Brain microvascular endothelial cell (primary cell): ENCODE measurements around the gene SDR39U1.
"Not testable (repeated sequence)": the region's sequence is repeated elsewhere in the genome, so short reads cannot be mapped to it uniquely, and the experiment has no call there.

Experiments used
- DNase-seq: peaks from one replicate; pipeline ENCODE4 v3.0.0-alpha.2; 2020
- H3K27ac ChIP-seq: fragments of 250-450 bp; sonication (Bioruptor Pico); 2 replicates; pipeline ENCODE4 v1.5.1; 2020; ENCODE audit warnings: mild to moderate bottlenecking, moderate library complexity
- H3K27me3 ChIP-seq: fragments of 250-450 bp; sonication (Bioruptor Pico); replicated peaks from 2 replicates; pipeline ENCODE4 v1.5.1; 2020; ENCODE audit warnings: mild to moderate bottlenecking
- H3K36me3 ChIP-seq: fragments of 250-450 bp; sonication (Bioruptor Pico); replicated peaks from 2 replicates; pipeline ENCODE4 v1.5.1; 2020; ENCODE audit warnings: mild to moderate bottlenecking
- H3K4me3 ChIP-seq: 2 replicates; pipeline ENCODE4 v1.5.1; 2011; ENCODE audit warnings: low read depth, mild to moderate bottlenecking, control low read depth, low read length, moderate library complexity
- in situ Hi-C: cut with HindIII; loops from 2 replicates; pipeline ENCODE4 v1.10.0; 2017; ENCODE audit warnings: low sequenced_read_pairs, low pct_ligation_motif_present
- TF ChIP-seq, protein P1 (sequence below): IDR thresholded peaks from 2 replicates; pipeline ENCODE4 v1.5.1; 2011; ENCODE audit warnings: low read depth, mild to moderate bottlenecking, moderate library complexity, low read length, control low read depth, inconsistent platforms; ENCODE audit errors: missing control alignments

Gene SDR39U1

DNA sequence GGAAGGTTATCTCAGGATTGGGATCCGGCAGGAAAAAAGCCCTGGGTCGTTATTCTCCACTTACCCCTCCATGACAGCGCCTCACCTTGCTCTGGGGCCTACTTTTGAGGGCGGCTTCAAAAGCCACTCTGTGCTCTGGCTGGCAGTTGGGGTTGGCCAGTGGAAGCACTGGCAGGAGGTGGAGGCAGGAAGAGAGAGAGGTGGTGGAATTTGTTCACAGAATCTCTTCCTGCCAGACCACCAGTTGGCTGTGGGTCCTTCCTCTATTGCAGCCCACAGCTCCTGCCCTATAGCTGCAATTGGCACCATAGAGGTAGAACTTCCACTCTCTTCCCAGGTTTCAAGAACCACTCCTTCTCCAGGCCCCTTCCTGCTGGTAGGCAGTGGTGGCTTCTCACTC, 32.7 kb upstream of the SDR39U1 start:
- no peak overlapping the region for H3K27ac ChIP-seq
- in situ Hi-C loops = no loop called here
- TF ChIP-seq, protein P1, sequence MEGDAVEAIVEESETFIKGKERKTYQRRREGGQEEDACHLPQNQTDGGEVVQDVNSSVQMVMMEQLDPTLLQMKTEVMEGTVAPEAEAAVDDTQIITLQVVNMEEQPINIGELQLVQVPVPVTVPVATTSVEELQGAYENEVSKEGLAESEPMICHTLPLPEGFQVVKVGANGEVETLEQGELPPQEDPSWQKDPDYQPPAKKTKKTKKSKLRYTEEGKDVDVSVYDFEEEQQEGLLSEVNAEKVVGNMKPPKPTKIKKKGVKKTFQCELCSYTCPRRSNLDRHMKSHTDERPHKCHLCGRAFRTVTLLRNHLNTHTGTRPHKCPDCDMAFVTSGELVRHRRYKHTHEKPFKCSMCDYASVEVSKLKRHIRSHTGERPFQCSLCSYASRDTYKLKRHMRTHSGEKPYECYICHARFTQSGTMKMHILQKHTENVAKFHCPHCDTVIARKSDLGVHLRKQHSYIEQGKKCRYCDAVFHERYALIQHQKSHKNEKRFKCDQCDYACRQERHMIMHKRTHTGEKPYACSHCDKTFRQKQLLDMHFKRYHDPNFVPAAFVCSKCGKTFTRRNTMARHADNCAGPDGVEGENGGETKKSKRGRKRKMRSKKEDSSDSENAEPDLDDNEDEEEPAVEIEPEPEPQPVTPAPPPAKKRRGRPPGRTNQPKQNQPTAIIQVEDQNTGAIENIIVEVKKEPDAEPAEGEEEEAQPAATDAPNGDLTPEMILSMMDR = no peak

DNA sequence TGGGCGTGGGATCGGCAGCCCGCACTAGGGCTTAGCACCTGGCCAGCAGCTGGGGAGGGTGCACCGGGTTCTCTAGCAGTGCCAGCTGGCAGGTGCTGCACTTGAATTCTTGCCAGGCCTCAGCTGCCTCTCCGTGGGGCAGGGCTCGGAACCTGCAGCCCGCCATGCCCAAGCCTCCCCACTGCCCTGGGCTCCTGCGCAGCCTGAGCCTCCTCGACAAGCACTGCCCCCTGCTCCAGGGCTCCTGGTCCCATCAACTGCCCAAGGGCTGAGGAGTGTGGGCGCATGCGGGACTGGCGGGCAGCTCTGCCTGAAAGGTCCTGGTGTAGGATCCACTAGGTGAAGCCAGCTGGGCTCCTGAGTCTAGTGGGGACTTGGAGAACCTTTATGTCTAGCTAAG, 30.6 kb upstream of the SDR39U1 start:
- H3K36me3 ChIP-seq = no peaks in the 10 kb centered on the region
- TF ChIP-seq, protein P1 = no peak
- H3K27me3 ChIP-seq = no peaks in the 10 kb centered on the region
- no peak overlapping the region for H3K27ac ChIP-seq
- no peak overlapping the region for H3K4me3 ChIP-seq
- in situ Hi-C loops = no loop called here
- no peak for DNase-seq

More for the DNA sequence above, 32.7 kb upstream of the SDR39U1 start:
- no peaks in the 10 kb centered on the region for H3K27me3 ChIP-seq
- H3K4me3 ChIP-seq = no peak overlapping the region
- DNase-seq = no peak
- H3K36me3 ChIP-seq = no peaks in the 10 kb centered on the region

DNA sequence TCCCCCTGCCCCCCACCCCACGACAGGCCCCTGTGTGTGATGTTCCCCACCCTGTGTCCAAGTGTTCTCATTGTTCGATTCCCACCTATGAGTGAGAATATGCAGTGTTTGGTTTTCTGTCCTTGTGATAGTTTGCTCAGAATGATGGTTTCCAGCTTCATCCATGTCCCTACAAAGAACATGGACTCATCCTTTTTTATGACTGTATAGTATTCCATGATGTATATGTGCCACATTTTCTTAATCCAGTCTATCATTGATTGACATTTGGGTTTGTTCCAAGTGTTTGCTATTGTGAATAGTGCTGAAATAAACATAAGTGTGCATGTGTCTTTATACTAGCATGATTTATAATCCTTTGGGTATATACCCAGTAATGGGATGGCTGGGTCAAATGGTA, 27.9 kb upstream of the SDR39U1 start:
- in situ Hi-C loops, DNase-seq, H3K4me3 ChIP-seq, H3K27ac ChIP-seq, H3K27me3 ChIP-seq, H3K36me3 ChIP-seq: not testable (repeated sequence)

DNA sequence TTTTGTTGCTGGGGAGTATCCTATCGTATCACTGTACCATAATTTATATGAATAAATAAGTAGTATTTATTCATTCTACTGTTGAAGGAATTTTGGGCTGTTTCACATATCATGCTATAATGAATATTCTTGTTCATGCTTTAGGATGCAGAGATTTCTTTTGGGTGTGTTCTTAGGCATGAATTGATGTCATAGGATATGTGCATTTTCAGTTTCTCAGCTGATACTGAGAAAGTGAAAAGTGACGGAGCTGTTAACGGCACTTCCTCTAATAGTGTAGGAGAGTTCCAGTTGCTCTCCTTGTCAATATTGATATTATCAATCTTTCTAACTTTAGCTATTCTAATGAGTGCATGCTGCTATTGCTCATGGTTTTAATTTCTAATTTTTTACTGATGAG, 23.2 kb upstream of the SDR39U1 start:
- no peak for DNase-seq
- in situ Hi-C loops = no loop called here
- Histone ChIP-seq H3K27me3 (no peaks in the 10 kb centered on the region), H3K4me3 (no peak overlapping the region), H3K27ac (no peak overlapping the region), H3K36me3 (no peaks in the 10 kb centered on the region)
- TF ChIP-seq, protein P1 = no peak

DNA sequence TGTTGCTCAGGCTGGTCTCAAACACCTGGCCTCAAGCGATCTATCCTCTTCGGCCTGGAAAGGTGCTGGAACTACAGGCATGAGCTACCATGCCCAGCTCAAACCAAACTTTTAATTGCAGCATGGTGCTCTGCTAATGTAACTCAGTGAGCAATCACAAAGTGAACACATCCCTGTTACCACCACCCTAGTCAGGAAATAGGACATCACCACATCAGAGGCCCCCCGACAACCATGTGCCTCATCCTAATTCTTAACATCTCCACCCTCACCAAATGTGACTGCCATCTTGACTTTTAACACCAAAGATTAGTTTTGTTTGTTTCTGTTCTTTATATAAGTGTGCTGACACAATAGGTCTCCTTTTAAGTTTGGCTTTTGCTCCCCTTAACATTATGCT, 22.8 kb upstream of the SDR39U1 start:
- TF ChIP-seq, protein P1 = no peak
- no peaks in the 10 kb centered on the region for H3K36me3 ChIP-seq
- H3K4me3 ChIP-seq = no peak overlapping the region
- H3K27me3 ChIP-seq = no peaks in the 10 kb centered on the region
- no peak for DNase-seq
- in situ Hi-C loops = no loop called here
- H3K27ac ChIP-seq = no peak overlapping the region

DNA sequence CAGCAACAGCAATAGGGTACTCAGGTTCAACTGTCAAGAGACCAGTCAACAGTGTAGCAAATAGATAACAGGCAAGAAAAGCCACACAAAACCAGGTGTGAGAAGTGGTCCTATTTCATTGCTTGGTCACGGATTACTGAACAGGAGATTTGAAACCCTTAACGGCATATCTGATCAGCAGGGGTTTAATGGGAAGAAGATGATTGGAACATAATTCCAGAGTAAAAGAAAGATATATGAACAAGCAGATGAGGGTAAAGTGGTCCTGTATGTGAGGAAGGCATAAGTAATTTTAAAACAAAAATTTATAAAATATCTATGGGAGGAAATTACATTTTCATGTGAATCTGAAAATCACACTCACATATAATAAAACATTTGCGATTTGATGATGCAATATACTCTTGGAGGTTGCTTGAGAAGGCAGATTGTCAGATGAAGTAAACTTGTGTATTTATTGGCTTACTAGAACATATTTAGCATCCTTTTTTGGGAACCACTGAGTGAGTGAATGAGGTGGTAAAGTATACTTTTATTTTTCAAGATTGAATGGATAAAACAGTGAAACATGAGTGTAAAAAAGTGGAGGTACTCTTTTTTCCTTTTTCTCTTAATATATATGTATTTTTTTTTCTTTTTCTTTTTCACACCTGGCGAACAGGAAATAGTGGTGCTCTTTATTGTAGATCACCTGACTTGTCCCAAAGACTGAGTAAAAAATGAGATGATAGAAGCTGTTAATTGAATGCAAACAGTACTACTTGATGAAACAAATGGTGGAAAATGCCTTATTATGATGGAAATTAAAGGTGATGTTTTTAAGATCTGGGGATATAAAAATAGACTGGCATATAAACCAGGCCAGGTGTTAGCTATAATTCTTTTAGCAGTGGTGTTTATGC, 21.6 kb upstream of the SDR39U1 start:
- Histone ChIP-seq H3K36me3 (no peaks in the 10 kb centered on the region), H3K4me3 (no peak overlapping the region), H3K27ac (no peak overlapping the region), H3K27me3 (no peaks in the 10 kb centered on the region)
- in situ Hi-C loops = no loop called here
- DNase-seq = no peak
- TF ChIP-seq, protein P1 = no peak
